ENCODE results near the gene KCNJ6.
"Not testable (repeated sequence)": the region's sequence is repeated elsewhere in the genome, so short reads cannot be mapped to it uniquely, and the experiment has no call there.

Gene KCNJ6

GRCh38 chr21:37724201-37724600, 192.1 kb downstream of the KCNJ6 start:
- ATAC-seq (no peak), DNase-seq (no peak)

GRCh38 chr21:37717534-37717933, 198.7 kb downstream of the KCNJ6 start:
- ATAC-seq (no peak), DNase-seq (no peak)

DNA sequence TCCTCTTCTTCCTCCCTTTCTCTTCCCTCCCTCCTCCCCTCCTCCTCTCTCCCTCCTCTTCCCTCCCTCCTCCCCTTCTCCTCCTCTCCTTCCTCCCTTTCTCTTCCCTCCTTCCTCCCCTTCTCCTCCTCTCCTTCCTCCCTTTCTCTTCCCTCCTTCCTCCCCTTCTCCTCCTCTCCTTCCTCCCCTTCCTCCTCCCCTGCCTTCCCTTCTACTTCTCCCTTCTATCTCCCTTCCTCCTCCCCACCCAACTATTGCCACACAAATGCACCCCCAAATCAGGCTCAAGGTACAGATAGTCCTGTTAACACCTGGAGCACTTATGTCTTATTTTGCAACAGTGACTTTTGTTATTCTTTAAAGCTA, 203.7 kb downstream of the KCNJ6 start:
- not testable (repeated sequence) for DNase-seq, ATAC-seq

- ATAC-seq: peak; percentile 63
- DNase-seq: peak; percentile 53
These were observed 204.3 kb downstream of the KCNJ6 start for GRCh38 chr21:37711836-37712568.

DNA sequence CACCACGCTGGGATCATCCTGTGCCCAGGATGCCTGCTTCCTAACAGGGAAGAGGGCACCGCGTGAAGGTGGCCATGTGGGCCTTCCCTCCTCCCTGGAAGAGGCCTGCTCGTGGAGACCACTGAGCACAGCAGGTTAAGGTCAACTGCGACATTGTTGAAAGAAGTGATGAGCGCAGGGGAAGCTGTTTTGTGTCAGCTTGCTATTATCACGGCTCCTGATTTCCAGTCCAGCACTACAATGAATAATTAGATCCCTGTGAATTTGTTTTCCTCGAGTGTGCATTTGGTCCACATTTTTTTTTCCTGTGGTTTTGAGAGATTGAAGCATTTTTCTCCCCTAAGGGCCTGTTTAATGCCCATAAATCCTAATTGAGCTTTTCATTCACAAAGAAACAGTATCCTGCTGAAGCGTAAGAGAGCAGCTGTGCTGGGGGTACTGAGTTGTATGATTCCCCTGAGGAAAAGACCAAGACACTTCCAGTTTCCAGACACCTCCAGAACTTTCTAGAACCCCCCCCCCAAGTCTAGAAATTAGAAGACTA, 204.9 kb downstream of the KCNJ6 start:
- no peak for DNase-seq
- ATAC-seq: no peak

DNA sequence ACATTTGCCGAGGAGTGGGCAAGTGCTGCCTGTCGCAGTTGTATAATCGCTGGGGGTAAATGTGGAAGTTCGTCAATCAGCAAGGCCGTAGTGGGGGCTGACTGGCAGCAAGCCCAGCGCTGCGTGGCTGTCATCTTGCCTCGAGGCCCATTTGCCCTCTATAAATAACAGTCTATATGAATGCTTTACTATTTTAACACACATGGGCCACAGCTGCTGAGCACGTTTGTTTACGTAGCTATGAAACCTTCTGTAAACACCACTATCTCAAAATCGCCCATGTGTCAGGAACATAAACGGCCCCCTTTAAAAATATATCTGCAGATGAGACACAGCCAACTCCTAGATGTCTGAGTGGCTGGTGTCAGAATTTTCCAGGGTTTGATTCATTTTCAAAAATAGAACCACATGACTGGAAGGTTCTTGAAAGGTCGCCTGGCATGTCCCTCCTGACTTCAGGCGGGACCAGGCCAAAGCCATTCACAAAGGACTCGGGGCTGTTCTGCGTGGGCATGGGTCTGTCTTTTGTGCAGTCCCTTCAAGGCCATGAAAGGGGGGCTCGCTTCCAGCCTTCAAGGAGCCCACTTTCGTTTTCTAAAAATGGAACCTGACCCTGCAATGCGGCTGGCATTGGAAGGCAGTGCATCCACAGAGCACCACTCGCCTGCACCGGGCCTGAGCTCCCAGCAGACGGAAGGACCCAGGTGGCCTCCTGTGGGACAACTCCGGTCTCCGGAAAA, 205.5 kb downstream of the KCNJ6 start:
- ATAC-seq (no peak), DNase-seq (no peak)

- ATAC-seq (no peak), DNase-seq (no peak)
These were observed 211.5 kb downstream of the KCNJ6 start for GRCh38 chr21:37704751-37705150.

DNA sequence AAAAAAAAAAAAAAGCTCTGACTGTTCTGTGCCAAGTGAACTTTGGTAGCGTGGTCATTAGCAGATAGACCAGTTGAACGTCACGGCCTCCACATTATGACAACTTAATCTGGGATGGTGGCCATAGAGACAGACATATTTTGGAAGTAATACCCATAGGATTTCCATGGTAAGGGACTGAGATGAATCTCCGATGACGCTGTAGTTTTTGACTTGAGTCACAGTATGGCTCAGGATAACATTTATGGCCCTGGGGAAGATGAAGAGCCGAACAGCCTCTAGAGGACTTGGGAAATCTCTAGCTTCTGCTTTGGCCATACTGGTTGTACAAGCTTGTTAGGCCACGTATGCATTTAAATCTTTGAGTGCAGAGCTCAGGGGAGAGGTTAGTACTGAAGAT, 214.0 kb downstream of the KCNJ6 start:
- ATAC-seq (no peak), DNase-seq (no peak)

- ATAC-seq (peak; percentile 52), DNase-seq (no peak)
These were observed 215.5 kb downstream of the KCNJ6 start for GRCh38 chr21:37700641-37701202.

GRCh38 chr21:37699024-37699775, 217.1 kb downstream of the KCNJ6 start:
- no peak for ATAC-seq
- no peak for DNase-seq

DNA sequence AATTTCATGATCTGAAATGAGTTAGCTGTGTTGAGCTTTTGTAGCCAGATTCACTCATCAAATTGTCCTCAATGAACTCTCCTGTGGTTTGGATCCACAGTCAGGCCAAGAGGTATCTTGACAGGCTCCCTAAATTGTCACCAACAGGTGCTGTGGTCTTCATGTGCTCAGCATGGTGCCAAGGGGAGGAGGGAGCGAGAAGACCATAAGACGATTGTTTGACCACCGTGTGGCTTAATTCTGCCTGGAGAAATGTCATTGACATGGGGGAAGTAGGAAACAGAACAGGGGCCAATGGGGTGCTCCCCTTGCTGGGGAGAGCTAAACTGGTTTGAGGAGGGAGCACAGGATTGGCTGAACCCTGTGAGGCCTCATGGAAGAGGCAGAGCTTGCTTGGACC, 219.3 kb downstream of the KCNJ6 start:
- ATAC-seq (no peak), DNase-seq (no peak)

GRCh38 chr21:37695111-37695510, 221.1 kb downstream of the KCNJ6 start:
- DNase-seq: no peak
- no peak for ATAC-seq

DNA sequence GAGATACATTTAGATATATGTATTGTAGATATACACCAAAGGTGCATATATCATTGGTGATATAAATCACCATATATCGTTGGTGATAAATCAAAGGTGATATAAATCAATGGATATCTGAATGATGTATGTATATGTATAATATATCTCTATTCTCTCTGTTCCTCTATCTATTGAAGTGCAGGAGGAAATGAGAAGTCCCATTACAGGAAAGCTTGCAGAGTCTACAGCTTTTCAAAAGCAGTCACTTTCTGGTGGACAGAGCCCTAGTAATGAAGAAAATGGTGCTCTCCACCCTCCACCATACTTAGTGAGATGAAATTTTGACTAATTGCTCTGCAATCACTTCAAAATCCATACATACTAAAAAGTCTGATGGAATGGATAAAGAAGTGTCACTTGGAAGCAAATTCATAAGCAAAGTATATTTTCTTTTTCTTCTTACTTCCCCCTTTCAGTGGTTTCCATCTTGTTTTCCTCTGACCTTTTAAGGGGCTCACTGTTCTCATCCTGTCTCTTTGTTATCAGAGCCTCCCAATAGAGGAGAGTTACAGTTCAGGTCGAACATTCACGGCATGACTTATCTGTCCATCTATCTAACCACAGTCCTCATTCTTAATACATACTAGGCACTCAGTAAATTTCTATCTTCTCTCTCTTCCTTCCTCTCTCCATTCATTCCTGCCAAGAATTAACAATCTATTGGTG, 227.2 kb downstream of the KCNJ6 start:
- DNase-seq: no peak
- no peak for ATAC-seq

GRCh38 chr21:37686991-37687810, 229.1 kb downstream of the KCNJ6 start:
- ATAC-seq: no peak
- DNase-seq: no peak

- DNase-seq: no peak
- ATAC-seq: no peak
These were observed 231.7 kb downstream of the KCNJ6 start for GRCh38 chr21:37684547-37684946.

DNA sequence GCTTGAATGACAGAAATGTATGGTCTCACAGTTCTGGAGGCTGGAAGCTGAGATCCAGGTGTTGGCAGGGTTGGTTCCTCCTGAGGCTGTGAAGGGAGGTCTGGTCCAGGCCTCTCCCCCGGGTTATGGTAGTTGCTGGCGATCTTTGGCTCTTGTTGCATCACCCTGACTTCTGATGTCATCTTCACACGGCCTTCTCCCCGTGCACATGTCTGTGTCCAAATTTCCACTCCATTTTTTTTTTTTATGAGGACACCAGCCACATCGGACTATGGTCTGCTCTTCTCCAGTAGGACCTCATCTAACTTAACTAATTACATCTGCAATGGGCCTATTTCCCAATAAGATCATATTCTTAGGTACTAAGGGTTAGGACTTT, 232.2 kb downstream of the KCNJ6 start:
- ATAC-seq (no peak), DNase-seq (no peak)

DNA sequence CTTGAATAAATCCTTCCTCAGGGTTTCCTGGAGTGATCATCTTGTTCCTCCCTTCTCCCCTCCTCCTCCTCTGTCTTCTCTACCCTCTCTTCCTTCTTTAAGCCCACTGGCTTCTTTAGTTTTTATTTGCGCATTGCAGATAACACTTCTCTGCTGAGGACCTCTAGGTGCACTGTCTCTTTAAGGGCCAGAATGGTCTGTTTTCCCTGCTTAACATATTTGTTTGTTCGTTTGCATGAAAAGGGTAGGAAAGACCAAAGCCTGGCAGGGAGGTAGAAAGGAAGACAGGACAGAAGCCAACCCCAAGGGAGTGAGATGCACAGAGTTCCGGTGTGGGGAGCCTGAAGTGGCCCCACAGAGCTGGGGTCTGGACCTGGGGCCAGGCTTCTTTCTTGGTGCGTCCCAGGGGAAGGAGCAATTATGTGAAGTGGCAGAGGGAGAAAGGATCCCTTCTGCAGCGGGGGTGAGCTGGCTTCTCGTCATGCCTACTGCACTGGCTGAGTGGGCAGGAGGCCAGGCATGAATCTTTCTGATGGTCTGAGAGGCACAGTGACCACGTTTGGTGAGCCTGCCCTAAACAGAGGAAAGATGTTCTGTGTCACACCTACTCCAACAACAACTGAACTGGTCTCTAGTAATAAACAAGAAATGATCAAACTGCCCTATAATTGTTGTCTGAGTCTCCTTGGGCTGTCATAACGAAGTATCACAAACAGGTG, 232.7 kb downstream of the KCNJ6 start:
- DNase-seq: no peak
- ATAC-seq: no peak

DNA sequence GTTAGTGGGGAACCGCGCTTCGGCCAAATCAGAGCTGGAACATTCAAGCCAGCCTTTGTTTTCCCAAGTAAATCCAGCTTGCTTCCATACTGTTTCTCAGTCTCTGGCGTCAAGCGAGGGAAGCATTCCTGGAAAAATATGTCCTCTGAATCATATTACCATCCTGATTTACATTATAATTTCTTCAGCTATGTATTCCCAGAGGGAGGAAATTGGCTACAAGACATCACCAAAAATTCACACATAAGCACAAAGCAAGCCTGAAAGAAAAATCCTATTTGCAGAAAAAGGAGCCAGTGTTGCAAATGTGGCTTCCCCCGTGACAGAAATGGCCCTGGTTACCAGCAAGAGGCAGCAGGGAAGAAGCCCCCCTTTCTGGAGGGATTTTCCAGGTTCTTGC, 233.3 kb downstream of the KCNJ6 start:
- ATAC-seq: no peak
- DNase-seq: no peak

GRCh38 chr21:37677006-37677405, 239.3 kb downstream of the KCNJ6 start:
- DNase-seq: no peak
- no peak for ATAC-seq

- DNase-seq (peak; percentile 78), ATAC-seq (peak; percentile 29)
These were observed 241.0 kb downstream of the KCNJ6 start for GRCh38 chr21:37675202-37675801.

All from stimulated activated naive CD8-positive, alpha-beta T cell treated with anti-CD3 and anti-CD28 coated beads, Interleukin-15, Interleukin-2, amounts not matched to agents 100 U/mL and 50 U/mL, for 24 hours (primary cell).